Eye (tissue), 1 donor: ENCODE results near the gene PTPRR.
"Not testable (repeated sequence)": the region's sequence is repeated elsewhere in the genome, so short reads cannot be mapped to it uniquely, and the experiment has no call there.

Experiments
- DNase-seq: peaks from one replicate; pipeline ENCODE4 v3.0.0-alpha.2; 2015

PTPRR gene

DNA sequence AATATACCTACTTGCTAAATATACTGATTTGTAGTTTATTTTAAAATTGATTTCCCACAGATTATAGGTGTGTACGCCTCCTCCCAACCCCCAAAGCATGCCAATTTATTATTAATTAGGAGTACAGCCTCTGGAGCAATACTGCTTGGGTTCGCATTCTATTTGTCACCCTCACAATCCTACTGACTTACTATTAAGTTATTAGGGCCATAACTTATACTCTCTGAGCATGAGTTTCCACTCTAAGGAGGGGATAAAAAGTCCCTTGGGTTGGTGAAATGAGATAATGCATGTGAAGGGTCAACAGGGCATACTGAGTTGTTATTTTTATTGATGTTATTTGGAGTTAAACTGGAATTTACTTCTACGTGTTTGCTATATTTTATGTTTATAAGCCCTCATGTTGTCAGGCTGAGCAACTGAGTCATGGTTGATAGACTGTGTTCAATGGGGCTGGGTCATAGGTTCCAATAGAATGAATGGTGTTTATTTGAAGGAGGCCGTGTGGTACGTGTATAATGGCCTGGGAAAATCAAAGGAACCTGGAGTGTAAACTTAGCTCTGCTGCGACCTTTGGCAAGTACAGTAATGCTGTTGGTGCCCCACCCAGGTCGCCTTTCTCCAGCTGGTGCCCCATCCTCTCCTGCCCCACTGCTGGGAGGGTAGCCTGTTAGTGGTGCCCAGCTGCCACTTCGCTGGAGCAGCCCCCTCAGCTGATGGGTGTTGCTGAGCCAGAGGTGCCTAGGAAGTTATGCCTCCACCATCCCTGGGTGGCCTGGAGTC, 184.0 kb downstream of the PTPRR start:
- DNase-seq: no peak

DNA sequence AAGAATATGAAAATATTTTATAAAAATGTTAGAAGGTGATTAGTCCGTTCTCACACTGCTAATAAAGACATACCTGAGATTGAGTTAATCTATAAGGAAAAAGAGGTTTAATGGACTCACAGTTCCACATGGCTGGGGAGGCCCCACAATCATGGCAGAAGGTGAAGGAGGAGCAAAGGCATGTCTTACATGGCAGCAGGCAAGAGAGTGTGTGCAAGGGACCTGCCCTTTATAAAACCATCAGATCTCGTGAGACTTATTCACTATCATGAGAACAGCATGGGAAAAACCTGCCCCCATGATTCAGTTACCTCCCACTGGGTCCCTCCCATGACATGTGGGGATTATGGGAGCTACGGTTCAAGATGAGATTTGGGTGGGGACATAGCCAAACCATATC, 185.3 kb downstream of the PTPRR start:
- not testable (repeated sequence) for DNase-seq

DNA sequence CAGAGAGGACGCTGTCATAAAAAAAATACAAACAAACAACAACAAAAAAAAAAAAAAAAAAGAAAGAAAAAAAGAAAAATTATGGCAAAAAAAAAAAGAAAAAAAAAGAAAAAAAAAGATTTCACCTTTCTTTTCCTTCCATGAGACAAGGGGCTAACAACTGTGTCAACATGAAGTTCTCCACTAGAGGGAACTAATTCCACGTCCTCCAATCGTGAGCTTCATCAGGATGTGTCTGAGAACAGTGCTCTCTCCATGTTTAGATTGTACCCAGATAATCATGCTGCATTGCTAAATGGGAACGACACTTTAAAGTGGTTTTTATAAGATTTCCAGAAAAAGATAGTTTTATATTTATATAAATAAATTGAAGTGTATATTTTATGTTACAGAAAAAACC, 187.2 kb downstream of the PTPRR start:
- peak; percentile 94 for DNase-seq

DNA sequence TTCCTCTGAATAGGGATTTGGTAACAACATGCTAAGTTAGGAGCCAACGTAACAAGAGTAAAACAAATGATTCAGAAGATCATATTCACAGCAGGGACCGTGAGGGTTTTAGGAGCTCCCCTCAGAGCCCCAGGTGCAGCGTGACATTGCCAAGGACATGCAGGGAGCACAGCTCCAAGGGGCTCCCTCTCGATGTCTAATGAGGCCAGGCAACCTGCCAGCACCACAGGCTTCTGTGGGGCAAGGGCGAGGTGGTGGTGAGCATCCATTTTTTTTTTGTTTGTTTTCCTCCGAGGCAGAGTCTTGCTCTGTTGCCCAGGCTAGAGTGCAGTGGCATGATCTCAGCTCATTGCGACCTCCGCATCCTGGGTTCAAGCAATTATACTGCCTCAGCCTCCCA, 188.3 kb downstream of the PTPRR start:
- DNase-seq: no peak

DNA sequence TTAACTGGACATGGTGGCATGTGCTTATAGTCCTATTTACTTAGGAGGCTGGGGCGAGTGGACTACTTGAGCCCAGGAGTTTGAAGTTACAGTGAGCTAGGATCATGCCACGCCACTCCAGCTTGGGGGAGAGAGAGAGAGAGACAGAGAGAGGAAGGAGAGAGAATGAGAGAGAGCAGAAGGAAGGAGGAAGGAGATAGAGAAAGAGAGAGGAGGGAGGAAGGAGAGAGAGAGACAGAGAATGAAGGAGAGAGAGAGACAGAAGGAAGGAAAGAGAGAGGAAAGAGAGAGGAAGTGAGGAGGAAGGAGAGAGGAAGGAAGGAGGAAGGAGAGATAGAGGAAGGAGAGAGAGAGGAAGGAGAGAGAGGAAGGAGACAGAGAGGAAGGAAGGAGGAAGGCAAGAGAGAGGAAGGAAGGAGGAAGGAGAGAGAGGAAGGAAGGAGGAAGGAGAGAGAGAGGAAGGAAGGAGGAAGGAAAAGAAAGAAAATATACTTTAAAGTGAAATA, 189.8 kb downstream of the PTPRR start:
- DNase-seq: no peak

DNA sequence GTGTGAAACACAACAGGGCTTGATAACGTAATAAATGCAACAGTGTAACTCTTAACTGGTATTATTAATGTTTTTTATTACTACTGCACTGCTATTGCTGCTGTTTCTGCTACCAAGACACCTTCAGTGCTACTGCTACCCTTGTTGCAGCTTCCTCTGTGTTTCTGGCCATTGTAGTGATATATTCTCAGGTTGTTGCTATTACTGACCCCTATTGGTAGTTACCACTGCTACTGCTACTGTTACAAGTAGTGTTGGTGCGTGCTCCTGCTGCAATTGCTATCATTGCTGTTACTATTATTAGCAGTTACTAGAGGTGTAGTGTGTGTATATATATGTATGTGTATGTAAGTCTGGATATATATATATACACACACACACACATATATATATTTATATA, 196.1 kb downstream of the PTPRR start:
- no peak for DNase-seq

DNA sequence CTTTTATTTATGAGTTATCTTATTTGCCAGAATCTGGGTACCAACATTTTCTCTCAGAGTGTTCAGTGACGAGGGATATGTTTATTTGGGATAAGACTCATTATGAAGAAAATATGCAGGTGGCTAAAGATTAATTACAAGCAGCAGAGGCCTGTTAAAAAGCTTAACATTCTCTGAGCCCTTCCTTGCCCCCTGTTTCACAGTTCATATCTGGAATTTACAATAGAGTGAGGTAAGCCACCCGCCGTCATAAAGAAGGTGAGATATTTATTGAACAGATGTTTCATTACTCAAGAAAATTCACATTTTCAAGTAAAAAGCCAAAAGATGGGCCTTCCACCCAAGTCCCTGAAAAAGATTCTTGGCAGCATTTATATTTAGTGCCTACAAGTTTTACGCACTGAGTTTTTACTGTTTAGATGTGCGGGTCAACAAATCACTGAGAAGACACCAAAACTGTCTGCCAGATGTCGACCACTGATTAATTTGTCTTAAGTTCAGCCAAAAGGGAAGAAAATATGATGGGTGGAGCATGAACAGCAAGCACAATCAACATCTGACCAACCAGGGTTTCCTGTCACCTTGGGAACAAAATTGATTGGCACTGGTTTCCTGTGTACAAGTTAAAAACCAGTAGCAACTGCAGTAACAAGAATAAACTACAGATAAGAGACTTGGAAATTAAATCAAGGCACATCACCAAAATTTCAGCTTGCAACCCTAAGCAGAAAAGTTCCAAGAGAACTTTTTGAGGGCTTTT, 197.8 kb downstream of the PTPRR start:
- peak; percentile 15 for DNase-seq

DNA sequence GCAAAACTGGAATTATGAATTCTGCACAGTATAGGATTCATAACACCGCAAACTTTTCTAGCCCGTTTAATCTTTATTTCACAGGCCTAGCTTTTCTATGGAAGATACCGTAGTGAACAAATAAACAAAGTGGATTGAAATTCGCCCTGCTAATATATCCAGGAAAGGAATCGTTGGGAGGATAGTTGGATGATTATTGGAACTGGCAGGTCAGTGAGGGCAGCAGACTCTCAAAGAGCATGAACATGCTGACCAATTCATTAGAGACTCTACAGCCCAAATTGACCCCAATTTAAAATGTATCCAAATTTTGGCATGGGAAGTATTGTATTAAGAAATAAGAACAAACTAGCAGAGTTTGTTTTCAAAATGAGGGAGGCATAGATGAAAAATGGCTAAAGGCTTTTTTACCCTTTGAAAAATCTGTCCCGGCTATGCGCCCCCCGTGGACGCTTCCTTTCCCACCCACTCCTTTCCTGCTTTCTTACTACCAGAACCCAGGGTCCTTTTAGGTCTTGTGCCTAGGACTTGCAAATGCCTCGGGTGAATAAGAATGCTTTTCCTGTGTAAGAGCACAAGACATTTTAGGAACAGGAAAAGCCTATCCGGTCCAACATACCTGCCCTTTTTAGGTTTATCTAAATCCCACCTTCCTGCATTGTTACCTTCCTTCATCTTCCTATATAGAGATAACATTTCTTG, 198.7 kb downstream of the PTPRR start:
- DNase-seq: peak; percentile 92

DNA sequence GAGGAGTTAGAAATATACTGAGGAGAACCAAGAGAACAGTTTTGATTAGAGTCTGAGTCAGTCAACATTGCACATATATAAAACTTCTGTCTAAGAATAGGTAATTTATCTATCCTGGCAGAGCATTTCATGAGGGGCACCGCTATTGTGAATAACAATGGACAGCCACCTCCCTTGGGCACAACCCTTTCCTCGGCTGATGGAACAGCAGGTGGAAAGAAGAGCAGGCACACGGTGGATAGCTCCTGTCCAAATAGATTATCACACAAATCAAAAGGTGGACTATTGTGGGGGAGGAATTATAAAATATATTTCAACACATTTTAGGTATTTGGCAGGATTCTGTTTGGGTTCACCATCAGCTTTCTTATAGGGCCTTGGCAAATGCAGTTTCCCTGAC, 199.3 kb downstream of the PTPRR start:
- DNase-seq: peak; percentile 56

DNA sequence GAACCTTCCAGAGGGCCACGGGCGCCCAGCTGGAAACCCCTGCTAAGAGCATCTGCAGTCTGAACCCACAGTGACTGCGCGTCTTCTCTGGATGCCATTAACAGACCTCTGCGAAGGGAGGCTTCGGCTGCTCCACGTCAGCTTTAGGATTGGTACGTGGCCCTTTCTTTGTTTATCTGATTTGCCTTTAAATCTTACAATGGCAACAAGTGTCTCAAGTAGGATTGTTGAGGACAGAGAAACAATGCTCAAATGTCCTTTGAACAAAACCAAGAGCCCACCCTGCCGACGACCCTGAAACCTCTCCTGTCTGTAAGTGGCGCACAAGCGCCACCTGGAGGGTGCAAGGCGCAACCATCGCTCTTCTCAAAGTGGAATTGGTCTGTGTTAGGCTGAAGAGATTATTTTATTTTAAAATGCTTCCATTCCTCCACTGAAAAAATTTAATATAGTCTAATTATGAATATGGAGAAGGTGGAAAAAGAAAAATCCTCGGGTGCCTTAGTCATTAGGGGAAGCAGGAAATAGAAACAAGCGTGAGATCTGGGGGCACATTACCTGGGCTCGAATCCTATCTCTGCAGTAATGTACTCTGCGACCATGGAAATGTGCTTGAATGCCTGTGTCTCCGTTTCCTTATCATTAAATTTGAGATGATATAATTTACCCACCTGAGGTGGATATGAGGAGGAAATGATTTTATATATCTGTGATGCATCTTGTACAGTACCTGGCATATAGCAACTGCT, 200.7 kb downstream of the PTPRR start:
- peak; percentile 87 for DNase-seq

DNA sequence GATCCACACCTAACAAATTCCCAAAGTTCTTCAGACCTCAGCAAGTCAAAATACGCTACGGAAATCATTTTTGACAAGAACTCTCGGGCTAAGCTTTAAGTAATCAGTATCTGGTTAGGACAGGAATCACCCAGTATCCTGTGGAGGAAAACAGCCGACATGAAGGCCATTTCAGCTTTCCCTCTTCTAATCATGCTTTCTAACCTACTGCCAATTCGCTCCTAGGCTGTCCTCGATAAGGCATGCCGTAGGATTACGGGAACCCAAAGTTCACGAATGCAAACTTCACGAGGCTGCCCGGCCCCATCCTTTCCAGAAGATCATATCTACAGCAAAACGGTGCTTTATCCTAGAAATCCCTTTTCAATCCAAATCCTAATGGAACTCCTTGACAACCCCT, 201.5 kb downstream of the PTPRR start:
- DNase-seq: peak; percentile 5

DNA sequence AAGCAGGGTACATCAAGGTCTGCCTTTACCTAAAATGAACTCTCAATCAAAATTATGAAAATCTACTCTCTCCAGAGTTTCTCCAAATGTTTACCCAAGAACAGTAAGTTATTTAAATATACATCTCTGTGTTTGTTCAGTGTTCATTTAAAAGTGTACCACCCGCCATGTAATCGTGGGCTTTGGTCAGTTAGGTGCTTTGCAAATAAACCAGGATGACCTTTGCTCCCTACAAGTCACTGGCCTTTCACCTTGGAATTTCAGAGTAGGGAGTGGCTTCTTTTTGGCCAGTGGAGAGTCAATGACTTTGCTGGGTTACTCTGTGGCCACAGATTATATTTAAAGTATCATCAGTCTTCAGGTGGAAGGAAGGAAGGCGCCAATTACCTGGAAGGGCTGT, 208.7 kb downstream of the PTPRR start:
- no peak for DNase-seq

DNA sequence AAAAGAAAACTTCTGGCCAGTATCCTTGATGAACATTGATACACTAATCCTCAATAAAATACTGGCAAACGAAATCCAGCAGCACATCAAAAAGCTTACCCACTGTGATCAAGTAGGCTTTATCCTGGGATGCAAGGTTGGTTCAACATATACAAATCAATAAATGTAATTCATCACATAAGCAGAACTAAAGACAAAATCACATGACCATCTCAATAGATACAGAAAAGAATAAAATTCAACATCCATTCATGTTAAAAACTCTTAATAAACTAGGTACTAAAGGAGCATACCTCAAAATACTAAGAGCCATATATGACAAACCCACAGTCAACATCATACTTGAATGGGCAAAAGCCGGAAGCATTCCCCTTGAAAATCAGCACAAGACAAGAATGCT, 211.5 kb downstream of the PTPRR start:
- DNase-seq: no peak

DNA sequence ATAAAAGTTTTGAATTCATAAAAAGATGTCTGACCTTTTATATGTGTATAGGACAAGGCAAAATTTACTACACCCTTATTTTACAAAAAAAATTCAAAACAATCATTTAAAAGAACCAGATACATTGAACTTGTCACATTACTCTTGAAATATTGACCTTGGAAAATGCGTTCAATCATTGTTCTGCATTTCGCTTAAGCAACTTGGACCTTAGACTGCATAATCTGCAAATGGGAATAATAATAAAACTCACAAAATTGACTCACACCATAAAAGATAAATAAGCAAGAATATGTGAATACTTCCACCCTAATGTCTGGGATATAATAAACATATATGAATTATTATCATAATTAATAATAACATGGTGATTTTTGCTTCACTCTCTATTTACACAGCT, 213.9 kb downstream of the PTPRR start:
- DNase-seq: no peak

DNA sequence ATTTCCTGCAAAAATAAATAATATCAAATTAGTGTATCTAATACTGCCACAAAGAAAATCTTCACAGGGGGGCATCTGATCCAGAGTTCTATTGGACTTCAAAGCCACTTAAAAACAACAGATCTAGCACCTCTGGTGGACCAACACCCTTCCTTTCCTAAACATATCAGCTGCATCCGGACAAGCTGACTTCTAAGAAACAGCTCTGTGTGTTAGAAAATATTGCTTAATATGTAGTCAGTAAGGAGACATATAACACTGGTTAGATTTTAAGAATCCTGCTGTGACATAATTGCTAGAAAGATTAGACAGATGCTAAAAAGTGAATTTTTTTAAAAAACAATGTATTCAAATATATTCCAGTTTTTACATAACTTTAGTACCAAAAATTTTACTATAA, 222.2 kb downstream of the PTPRR start:
- DNase-seq: no peak

DNA sequence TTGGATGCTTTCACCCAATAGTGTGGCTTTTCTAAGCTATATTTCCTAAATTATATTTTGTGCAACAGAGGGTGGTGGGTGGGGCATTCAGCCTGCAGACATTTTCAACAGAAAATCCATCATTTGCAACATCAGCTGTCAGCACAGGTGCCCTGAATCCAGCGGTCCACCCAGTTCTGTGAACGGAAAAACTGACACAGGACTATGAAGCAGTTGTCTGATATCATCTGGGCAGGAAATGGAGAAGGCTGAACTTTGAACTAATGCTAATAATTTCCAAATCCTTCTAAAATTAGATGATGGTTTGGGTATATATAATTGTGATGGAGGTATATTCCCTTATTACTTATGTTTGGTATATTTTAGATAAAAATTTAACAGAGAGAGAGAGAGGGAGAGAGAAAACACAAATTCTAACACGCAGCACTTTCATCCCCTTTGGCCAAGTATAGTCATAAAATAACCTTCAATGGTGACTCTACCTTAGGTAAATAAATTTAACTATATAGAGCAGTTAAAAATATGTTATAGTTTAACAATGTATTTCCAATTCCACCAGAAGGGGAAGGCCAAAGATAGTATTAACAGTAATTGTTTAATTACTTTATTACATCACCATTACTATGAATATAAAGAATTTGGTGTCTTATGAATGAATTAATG, 225.0 kb downstream of the PTPRR start:
- no peak for DNase-seq

DNA sequence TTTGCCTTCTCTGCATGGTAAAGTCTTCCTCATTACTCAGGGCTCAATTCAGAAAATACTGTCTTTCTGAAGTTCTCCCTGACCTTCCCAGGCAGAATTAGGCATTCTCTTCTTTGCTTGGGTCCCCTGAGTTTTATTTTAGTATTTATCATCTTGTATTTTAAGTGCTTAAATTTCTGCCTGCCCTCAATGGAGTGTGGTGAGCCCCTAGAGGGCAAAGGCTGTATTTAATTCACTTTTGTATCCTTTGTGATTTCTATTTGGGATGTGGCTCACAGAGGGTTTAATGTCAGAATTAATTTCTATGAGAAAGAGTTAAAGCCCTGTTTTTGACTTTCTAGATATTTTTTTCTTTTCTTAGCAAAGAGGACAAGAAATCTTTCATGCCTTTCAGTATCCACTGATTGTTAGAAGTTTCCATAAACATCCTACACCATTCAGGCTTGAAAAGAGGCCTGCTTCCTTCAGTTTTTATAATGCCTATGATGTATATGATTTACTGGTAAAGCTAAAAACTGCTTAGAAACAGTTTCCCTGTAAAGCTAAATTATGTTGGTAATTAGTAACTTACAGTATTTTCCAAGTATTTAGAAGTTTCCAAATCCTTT, 227.8 kb downstream of the PTPRR start:
- DNase-seq: no peak

DNA sequence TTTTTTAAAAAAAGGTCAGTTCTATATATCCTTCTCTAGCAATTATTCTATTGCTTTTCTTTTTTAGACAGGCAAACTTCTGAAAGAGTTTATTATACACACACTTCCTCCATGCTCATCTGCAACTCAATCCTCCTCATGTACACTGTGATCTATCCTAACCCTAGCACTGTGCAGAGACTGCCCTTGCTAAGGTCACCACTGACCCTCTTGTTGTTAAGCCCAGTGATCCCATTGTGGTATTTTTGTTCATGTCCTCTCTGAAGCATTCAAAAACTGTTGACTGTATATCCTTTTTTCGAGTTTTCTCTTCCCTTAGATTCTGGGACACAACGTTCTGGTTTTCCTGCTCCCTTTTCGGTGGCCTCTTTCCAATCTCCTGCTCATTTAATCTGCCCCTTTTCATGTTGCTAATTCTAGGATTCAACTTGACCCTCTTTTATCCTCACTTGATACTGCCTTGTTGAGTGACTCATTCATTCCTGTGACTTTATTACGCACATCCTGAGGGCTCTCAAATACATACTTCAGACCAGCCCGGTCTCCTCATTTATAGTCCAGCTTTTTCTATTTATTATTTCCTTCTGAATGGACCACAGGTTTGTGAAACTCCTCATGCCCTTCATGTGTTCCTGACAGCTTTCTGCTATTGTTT, 229.4 kb downstream of the PTPRR start:
- no peak for DNase-seq

DNA sequence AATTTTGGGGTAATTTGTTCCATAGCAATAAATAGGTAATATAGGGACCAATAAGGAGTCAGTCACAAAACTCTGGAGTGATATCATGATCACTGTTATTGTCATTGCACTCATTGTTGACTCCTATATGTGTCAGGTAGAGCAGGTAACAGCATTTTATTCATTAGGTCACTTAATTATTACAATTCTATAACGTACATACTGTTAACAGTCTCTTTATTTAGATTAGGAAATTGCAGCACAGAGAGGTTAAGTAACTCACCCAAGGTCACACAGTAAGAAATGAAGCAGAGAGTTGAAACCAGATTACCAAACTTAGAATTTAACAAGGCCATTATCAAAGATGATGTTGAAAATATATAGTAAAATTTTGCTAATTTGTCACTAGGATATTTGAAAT, 233.6 kb downstream of the PTPRR start:
- no peak for DNase-seq

DNA sequence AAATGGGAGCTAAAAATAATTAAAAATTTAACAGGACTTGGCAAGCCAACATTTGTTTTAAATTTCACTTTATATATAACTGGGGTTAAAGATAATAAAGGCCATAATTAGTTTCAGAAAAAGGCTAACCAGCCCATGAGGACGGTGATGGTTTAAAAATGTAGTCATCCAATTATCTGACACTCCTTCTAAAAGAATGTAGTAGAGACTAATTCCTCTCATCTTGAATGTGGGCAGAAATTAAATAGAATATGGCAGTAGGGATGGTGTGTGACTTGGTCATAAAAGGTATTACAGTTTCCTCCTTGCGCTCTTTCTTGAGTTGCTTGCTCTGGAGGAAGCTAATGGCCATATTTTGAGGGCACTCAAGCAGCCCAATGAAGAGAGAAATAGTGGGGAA, 234.2 kb downstream of the PTPRR start:
- no peak for DNase-seq

DNA sequence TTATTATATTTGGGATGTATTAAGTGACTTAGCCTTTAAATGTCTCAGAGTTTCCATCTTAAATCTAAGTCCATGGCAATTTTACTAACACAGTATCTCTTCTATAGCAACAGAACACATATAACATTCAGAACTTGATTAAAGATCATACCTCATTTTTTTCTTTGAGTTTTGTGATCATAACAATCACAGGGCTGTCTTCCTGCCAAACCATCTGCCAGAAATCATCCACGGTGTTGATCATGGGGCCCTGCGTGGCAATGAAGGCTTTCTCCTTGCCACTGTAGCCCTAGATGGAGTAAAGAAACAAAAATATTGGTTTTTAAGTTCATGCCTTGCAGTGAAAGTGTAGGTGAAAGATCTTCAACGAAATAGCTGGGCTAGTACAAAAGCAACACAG, 236.6 kb downstream of the PTPRR start:
- DNase-seq: no peak
